ENCODE data around the gene DDO. TPM values are rescaled to one million over a fixed set of nuclear protein-coding genes. Genes with fewer than 3 reads are reported as not detected.
"Not testable (repeated sequence)": the region's sequence is repeated elsewhere in the genome, so short reads cannot be mapped to it uniquely, and the experiment has no call there.

The DDO gene, protein sequence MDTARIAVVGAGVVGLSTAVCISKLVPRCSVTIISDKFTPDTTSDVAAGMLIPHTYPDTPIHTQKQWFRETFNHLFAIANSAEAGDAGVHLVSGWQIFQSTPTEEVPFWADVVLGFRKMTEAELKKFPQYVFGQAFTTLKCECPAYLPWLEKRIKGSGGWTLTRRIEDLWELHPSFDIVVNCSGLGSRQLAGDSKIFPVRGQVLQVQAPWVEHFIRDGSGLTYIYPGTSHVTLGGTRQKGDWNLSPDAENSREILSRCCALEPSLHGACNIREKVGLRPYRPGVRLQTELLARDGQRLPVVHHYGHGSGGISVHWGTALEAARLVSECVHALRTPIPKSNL
- polyA plus RNA-seq (ENCODE audit: insufficient read length in 4 of 4) = 1 to 10 TPM in 1 of 4 donors, under 1 TPM in 3; 0.32 to 1.1 (median 0.82) TPM

DNA sequence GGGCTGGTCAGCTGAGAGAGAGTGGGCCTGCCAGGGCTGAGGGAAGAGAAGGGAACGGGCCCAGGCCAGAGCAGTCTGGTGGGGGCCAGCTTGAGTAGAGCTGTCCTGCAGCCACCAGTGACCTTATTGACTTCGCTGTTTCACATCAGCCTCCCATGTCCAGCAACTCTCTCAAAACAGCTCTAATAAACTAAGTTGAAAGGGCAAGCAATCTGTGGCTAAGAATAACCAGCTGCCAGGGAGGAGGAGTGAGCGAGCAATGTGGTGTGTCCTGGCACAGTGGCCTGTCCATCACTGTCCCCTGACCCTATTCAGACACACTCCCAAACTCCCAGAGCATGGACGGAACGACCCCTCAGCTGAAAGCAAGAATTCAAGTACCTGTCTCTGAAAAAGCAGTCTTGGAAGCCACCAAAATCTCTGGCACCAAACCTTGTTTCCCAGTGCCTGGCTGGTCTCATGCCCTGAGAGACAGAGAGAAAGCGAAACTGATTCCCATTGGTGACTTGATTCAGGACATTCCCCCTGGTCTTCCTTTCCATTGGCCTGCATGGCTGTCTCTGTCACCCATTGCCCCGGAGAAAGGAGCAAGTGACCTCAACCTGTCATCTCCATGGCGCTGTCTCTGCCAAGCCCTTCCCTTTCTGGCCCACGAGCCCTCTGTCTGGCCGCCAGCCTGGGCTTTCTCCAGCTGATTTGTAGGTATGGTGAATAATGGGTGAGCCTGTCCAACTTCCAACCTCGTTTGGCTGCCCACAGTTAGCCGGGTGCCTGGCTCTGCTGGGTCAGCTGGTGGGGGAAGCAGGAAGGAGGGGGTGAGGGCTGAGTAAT, at the start of gene DDO:
DDO (minus strand) TSS at position 490 of the 831 bp plus-strand sequence. CDS start 2,113 bp downstream, outside the sequence.
- DNase-seq (ENCODE audit: low read depth in 4 of 4, low spot score in 2 of 4) = no peak

DNA sequence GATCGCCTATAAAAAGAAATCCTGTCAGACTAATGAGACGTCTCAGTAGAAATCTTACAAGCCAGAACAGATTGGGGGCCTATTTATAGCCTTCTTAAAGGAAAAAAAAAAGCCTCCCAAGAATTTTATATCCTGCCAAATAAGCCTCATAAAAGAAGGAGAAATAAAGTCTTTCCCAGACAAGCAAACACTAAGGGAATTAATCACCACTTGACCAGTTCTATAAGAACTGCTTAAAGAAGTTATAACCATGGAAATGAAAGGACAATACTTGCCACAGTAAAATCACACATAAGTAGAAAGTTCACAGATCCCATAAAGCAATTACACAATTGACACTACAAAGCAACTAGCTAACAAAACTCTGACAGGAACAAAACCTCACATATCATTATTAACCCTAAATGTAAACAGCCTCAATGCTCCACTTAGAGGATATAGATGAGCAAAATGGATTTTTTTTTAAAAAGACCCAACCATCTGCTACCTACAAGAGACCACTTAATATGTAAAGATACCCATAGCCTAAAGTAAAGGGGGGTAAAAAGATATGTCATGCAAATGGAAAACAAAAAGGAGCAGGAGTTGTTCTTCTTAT, 47.6 kb upstream of the DDO start:
- DNase-seq (ENCODE audit: low read depth in 4 of 4, low spot score in 2 of 4) = no peak

DNA sequence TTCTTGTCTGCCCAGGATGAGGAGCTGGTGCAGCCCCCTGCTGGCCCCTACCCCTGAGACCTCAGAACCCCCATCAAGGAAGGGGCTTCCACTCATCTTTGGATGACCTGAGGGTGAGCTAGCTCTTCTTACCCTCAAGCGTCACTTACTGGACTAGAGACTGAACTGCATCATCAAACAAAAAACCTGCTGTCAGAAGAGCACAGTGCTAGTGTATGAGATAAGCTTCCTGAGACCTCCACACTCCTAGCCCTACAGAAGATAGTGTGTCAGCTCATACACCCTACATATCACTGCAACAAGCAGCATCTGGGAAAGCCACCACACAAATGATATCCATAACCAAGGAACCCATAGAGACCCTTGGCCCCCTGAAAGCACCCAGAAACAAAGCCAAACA, 46.0 kb upstream of the DDO start:
- DNase-seq (ENCODE audit: low read depth in 4 of 4, low spot score in 2 of 4) = no peak

DNA sequence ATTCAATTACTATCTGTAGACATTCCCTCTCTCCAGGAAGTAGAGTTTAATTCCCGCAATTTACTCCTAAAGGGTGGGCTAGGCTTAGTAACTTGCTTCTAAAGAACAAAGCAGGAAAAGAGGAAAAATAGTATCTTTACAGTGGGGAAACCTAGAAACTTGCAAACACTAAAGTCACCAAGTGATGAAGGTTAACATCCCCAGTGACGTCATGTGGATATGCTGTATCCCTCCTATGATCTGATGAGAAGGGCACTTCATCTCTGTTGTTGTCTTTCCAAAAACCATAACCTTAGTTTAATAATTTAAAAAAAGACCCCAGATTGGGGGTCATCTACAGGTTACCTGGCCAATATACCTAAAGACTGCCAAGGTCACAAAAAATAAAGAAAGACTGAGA, 43.8 kb upstream of the DDO start:
- DNase-seq (ENCODE audit: low read depth in 4 of 4, low spot score in 2 of 4) = no peak

DNA sequence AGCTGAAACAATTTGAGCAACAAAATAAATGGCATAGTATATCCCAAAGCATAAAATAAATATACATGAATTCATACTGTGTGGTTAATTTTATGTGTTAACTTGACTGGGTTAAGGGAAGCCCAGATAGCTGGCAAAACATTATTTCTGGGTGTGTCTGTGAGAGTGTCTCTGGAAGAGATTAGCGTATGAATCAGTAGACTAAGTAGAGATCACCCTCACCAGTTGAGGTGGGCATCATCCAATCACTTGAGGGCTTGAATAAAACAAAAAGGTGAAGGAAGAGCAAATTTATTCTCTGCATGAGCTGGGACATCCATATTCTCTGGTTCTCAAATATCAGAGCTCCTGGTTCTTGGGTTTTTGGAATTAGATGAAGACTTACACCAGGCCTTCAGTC, 43.1 kb upstream of the DDO start:
- no peak for DNase-seq (ENCODE audit: low read depth in 4 of 4, low spot score in 2 of 4)

DNA sequence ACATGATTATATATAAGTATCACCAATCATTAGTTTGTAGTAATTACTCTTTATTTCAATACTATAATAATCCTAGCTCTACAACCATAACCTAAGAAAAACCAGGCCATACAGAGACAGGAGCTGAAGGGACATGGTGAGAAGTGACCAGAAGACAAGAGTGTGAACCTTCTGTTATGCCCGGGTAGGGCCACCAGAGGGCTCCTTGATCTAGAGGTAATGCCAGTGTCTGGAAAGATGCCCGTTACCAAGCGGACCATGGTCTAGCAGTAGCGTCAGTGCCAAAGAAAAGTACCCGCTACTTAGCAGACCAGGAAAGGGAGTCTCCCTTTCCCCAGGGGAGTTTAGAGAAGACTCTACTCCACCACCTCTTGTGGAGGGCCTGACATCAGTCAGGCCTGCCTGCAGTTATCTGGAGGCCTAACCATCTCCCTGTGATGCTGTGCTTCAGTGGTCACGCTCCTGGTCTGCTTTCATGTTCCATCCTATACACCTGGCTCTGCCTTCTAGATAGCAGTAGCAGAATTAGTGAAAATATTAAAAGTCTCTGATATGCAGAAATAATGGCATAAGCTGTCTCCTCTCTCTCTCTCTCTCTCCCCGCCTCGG, 42.3 kb upstream of the DDO start:
- DNase-seq (ENCODE audit: low read depth in 4 of 4, low spot score in 2 of 4) = not testable (repeated sequence)

DNA sequence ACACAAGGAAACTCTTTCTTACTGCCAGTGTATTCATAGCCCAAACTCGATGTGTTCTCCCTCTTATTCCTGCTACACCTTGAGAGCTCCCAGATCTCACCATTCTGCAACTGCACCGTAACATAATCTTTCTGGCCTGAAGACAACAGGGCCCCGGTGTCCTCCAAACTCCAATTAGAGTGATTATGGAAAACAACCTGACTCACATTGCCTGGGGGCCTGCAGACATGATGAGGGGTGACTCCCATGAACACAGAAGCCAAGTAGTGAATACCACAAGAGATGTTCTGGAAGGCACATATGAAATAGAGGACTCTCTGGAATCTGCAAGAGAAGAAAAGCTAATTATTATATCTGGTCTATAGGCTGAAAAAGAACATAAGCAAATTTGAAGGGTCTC, 41.3 kb upstream of the DDO start:
- DNase-seq (ENCODE audit: low read depth in 4 of 4, low spot score in 2 of 4) = no peak

DNA sequence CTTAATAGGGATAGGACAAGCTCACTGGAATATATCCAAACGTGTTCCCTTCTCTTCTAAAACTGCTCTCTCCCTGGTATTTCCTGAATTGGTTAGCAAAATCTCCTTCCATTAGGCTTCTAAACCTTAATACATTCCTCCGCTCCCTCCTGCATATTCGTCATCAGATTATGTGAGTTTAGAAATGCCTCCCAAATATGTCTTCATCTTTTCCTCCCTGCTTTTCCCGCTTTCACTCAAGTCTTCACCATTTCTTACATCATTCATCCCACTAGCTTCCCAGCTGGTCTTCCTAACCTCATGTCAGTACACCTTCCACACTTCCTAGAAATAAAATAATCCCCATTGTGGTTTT, 34.1 kb upstream of the DDO start:
- no peak for DNase-seq (ENCODE audit: low read depth in 4 of 4, low spot score in 2 of 4)

DNA sequence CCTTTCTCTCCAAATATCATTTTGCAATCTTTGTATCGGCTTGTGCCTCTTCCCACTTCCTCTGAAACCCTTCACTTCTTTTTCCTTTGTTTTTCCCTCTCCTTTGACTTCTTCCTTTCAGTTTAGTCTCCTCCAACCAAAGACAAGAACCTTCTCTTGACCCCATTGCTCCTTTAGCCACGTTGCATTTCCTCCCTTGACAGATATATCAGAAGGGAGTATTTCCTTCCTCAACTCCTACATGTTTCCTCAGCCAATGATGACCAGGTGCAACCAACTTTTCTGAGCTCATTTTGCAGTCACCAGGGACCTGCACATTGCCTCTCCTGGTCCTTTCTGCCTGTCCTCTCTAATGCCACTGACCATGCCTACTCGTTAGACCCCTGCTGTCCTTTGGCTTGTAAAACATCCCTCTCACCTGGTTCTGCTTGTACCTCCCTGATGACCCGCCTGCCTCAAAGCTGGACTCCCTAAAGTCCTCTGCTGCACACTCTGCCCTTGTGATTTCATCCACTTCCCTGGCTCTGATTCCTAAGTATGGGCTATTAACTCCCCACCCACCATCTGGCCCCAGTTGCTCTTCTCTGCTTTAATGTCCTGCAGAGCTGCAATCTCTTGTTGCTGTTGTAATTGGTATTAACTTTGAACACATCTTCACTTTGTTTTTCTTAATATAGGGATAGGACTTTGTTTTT, 33.6 kb upstream of the DDO start:
- no peak for DNase-seq (ENCODE audit: low read depth in 4 of 4, low spot score in 2 of 4)

DNA sequence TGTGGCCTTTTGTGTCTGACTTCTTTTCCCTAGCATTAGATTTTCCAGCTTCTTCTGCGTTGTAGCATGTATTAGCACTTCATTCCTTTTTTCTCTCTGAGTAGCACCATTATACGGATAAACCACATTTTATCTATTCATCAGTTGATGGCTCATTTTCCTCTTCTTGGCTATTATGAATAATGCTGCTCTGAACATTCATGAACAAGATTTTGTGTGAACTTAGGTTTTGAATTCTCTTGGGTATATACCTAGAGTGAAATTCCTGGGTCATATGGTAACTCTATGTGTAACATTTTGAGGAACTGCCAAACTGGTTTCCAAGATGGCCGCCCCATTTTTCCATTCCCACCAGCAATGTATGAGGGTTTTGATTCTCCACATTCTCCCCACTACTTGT, 32.4 kb upstream of the DDO start:
- DNase-seq (ENCODE audit: low read depth in 4 of 4, low spot score in 2 of 4) = no peak

DNA sequence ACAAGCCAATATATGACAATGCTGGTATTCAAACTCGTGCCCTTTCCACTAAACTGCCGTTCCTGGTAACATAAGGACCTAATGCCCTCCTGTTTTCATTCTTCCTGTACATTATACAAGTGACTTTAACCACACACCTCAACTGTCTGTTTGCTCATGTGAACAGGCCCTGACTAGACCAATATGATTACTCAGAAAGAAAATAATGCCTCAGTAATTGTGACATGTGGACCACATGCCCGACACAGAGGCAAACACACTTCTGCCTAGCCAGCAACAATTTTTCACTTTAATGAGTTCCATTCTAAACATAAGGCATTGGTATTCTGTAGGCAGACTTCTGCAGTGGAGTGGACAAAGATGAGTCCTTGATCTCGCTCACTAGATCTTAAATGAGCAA, 31.0 kb upstream of the DDO start:
- no peak for DNase-seq (ENCODE audit: low read depth in 4 of 4, low spot score in 2 of 4)

DNA sequence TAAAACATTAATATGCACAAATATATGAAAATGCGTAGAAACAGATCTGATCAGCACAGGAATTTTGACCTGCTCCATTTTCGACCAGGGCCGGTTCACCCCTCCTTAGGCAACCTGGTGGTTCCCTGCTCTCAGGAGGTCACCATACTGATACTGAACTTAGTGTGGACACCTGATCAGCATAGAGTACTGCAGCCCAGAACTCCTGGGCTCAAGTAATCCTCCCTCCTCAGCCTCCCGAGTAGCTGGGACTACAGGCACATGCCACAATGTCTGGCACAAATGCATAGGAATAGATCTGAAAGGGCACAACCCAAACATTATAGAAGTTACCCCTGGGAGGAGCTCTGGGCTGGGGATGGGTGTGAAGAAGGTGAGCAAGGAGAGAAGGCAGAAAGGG, 24.7 kb upstream of the DDO start:
- no peak for DNase-seq (ENCODE audit: low read depth in 4 of 4, low spot score in 2 of 4)

DNA sequence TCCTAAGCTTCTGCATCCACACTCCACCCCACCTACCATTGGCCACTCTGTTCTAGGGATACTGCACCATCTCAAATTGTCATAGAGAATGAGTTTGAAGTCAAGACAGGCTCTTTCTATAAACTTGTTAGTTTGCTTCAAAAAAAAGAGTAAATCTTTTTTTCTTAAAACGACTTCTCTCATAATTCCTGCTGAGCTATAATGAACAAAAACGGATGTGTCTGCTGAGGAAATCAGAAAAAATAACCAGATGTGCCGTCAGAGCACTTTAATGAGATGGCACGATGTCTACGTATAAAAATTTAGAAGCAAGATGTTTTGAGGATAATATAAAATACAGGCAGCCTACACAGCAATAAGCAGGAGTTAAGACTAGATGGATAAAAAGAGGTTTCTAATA, 24.0 kb upstream of the DDO start:
- no peak for DNase-seq (ENCODE audit: low read depth in 4 of 4, low spot score in 2 of 4)

DNA sequence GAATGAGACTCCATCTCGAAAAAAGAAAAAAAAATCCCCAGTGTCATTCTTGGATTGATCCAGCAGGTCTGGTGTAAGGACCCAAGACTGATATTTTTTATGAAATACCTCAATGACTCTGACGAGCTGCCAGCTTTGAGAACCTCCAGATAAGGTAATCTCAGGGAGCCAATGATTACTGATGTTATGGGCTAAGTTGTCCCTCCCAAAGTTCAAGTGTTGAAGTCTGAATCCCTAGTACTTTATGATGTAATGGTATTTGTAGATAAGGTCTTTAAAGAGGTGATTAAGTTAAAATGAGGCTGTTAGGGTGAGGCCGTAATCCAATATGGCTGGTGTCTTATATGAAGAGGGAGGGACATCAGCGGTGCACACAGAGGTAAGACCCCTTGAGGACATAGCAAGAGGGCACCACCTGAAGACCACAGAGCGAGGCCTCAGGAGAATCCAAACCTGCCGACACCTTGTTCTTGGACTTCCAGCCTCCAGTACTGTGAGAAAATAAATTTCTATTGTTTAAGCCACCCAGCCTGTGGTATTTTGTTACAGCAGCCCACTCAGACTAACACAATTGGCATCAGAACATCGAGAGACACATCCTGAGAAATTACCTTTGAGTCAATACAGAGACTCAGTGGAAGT, 19.7 kb upstream of the DDO start:
- no peak for DNase-seq (ENCODE audit: low read depth in 4 of 4, low spot score in 2 of 4)

DNA sequence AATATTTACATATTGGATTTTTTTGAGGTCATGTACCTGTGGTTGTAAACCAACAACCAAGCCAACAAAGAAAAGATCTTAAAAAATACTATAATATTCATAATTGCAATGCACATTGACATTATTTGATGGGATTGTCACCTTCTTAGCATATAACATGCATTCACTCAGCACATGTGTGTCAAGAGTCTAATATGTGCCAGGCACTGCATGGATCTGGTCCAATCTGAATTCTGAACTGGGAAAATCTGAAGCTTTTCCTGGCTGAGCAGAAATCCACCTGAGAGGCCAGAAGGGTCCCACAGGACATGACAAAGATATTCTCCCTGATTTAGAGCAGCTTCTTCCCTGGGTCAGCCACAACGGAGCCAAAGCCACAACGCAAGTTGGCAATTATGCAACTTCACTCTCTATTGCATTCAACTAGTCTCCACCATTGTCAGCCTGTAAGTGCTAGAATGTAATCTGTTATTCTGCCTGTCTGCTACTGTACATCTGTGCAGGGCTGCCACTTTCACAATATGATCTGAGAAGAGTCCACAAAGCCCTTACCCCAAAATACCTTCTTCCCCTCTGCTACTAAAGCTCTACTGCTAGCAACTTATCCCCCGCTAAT, 17.0 kb upstream of the DDO start:
- DNase-seq (ENCODE audit: low read depth in 4 of 4, low spot score in 2 of 4) = no peak

DNA sequence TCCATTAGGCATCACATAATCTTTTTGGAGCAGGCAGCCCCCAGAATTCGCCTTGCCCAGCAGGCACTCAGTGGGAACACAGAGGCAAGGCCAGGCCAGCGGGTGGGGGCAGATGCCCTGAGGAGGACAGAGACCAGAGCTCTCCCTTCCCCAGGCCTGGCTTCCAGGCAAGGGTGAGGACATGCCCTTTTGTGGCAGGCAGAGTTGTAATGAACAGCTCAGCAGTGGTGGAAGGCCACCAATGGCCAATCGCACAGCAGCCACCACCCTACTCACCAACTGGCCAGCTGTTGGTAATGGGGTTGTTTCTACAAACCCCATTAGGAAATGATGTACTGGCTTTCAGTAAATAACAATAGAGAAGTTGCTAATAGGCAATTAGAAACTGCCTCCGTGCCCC, 15.4 kb upstream of the DDO start:
- DNase-seq (ENCODE audit: low read depth in 4 of 4, low spot score in 2 of 4) = no peak

DNA sequence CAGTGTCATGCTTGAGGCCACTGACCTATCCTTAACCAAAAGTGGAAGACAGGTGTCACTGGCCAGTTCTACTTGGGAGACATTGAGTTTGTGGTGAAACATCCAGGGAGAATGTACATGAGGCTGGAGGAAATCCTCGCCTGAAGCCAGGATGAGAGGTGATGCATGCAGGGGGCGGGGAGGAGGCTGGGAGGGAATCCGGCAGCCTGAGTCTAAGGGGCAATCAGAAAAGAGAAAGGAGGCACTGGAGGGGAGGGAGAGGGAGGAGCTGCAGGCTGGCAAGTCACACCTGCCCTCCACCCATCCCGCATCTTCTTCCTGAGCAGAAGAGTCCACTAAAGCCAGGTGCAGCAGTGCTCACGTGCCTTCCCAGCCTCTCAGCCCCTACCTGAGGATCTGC, 14.9 kb upstream of the DDO start:
- DNase-seq (ENCODE audit: low read depth in 4 of 4, low spot score in 2 of 4) = no peak

DNA sequence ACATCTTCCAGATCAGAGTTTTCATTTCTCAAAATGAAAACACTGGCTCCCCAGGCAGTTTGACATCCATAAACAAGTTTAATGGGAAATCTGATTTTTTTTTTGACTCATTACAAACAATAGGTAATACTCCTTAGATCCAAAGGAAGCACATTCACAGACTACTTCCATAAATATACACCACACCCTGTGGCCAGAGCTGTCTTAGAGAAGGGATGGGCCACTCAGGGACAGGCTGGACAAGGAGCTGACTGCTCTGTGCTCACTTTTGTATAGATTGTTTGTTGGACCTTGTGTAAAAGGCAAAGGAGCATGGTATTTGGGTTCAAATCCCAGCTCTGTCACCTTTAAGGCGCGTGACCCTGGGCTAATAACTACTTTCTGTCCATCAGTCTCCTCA, 12.8 kb upstream of the DDO start:
- DNase-seq (ENCODE audit: low read depth in 4 of 4, low spot score in 2 of 4) = no peak

DNA sequence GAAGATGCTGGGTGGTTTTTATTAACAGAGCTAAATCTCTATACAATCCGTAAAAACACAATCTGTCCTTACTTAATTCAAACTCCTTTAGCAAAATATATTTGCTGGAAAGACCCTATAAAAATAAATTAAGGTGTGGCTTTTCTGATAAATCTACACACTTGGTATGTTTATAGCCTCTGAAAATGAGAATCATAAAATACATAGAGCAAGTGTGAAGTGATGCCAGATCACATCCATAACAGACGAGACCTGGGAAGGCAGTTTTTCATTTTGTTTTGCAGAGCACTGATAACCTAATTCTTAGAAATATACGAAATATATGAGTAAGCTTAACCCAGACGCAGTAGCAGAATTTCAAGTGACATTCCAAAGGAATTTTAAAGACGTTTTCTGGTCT, 10.4 kb upstream of the DDO start:
- no peak for DNase-seq (ENCODE audit: low read depth in 4 of 4, low spot score in 2 of 4)

DNA sequence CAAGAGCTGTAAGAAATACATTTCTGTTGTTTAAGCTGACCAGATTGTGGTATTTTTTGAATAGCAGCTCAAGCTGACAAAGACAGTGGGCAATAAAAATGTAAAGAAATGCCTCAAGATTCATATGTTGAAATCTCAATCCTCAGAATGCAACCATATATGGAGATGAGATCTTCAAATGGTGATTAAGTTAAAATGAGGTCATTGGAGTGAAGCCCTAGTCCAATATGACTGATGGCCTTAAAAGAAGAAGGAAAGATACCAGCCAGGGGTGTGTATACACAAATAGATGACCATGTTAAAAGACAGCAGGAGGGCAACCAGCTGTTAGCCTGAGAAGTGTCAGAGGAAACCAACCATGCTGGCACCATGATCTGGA, 7.1 kb upstream of the DDO start:
- no peak for DNase-seq (ENCODE audit: low read depth in 4 of 4, low spot score in 2 of 4)
